Measurements from ENCODE around the gene ZFP36L1.

DNA sequence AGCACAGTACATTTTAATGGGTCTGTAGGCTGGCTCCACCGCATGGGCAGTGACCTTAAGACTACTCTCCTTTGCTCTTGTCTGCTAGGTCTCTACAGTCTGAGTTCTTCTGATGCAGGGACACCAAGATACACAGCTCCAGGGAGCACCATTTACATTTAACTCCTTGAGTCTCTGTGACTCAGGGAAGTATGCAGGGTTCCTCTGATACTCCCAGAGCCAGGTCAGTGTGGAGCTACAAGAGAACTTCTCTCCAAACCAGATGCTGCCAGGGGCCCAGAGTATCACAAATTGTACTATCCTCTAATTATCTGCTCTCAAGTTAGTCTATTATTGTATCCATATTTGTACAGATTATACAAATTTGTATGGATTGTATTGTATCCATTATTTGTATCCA is 15.2 kb downstream of the ZFP36L1 start:
- TF ChIP-seq, protein P1, sequence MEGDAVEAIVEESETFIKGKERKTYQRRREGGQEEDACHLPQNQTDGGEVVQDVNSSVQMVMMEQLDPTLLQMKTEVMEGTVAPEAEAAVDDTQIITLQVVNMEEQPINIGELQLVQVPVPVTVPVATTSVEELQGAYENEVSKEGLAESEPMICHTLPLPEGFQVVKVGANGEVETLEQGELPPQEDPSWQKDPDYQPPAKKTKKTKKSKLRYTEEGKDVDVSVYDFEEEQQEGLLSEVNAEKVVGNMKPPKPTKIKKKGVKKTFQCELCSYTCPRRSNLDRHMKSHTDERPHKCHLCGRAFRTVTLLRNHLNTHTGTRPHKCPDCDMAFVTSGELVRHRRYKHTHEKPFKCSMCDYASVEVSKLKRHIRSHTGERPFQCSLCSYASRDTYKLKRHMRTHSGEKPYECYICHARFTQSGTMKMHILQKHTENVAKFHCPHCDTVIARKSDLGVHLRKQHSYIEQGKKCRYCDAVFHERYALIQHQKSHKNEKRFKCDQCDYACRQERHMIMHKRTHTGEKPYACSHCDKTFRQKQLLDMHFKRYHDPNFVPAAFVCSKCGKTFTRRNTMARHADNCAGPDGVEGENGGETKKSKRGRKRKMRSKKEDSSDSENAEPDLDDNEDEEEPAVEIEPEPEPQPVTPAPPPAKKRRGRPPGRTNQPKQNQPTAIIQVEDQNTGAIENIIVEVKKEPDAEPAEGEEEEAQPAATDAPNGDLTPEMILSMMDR (IDR thresholded peaks at IDR 0.05) = no peak
- no peak for TF ChIP-seq POLR2A (IDR thresholded peaks at IDR 0.05)

All from ovary (tissue), 3 donors.